Measurements from ENCODE around the gene SASH1.

SASH1 gene

DNA sequence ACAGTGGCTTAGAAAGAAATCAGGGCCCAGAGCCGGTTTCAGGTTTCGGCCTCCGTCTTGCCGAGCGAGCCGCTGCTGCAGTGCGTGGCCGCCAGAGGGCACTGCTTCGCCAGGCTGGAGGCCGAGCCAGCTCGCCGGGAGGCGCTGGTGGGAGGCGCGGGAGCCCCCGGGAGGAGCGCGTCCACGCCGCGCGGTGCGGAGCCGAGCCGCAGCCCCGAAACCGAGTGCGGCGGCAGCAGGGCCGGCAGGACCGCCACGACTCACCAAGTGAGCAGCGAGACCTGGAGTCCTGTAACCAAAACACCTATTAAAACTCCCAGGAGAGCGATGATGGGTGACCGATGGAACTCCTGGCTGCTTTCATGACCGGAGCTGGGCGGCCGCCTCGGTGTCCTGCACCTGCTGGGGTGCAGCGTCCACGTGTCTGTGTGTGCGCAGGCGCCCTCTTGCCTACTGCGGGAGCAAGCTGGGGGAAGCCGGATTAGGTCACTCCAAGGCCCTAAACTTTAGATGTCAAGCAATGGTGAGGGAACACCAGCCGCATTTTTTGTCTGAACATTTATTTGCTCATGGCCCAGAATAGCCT, 217.3 kb downstream of the SASH1 start:
- TF ChIP-seq, protein P1, sequence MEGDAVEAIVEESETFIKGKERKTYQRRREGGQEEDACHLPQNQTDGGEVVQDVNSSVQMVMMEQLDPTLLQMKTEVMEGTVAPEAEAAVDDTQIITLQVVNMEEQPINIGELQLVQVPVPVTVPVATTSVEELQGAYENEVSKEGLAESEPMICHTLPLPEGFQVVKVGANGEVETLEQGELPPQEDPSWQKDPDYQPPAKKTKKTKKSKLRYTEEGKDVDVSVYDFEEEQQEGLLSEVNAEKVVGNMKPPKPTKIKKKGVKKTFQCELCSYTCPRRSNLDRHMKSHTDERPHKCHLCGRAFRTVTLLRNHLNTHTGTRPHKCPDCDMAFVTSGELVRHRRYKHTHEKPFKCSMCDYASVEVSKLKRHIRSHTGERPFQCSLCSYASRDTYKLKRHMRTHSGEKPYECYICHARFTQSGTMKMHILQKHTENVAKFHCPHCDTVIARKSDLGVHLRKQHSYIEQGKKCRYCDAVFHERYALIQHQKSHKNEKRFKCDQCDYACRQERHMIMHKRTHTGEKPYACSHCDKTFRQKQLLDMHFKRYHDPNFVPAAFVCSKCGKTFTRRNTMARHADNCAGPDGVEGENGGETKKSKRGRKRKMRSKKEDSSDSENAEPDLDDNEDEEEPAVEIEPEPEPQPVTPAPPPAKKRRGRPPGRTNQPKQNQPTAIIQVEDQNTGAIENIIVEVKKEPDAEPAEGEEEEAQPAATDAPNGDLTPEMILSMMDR (conservative IDR thresholded peaks at IDR 0.05; ENCODE audit: low read depth, low read length) = peak; percentile 81
- H3K4me3 ChIP-seq (ENCODE audit: low read depth, low read length) = peak overlapping the region; percentile 60
- peak; percentile 75 for DNase-seq (ENCODE audit: low read depth)

DNA sequence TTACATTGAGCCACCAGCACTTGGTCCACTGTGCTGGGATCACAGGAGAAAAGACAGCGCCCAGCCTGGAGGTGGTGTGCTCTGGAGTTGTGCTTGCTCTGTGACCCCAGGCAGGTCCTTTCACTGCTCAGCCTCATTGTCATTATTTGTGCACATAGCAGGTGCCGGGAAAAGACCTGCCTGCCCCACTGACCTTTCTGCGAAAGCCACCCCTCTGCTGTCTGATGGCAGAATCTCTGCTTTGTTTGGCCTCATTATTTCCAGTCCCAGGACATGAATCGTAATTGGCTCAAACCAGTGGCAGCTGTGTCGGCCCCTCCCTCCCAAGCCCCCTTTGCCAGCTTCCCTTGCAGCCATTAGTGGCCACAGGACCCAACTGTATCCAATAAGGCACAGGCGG, 219.0 kb downstream of the SASH1 start:
- no peak overlapping the region for H3K4me3 ChIP-seq (ENCODE audit: low read depth, low read length)
- no peak for DNase-seq (ENCODE audit: low read depth)
- TF ChIP-seq, protein P1 (conservative IDR thresholded peaks at IDR 0.05; ENCODE audit: low read depth, low read length) = no peak

DNA sequence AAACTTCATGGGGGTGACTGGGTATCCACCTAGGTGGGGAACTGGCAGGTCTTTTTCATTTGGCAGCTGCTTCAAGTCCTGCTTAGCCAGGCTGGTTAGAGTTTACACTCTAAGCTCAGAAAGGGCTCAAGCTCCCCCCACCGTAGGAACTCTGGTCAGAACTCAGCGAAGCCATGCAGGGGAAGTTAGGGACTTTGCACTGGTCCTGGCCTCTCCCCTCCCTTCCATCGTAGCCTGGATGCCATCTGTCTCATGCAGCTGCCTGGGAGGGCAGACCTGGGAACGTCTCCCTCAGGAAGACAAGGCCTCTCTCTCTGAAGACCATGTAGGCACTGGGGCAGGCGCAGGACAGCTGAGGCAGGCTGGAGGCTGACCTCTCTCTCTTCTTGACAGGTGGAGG, 220.4 kb downstream of the SASH1 start:
- no peak for DNase-seq (ENCODE audit: low read depth)
- TF ChIP-seq, protein P1 (conservative IDR thresholded peaks at IDR 0.05; ENCODE audit: low read depth, low read length) = no peak

DNA sequence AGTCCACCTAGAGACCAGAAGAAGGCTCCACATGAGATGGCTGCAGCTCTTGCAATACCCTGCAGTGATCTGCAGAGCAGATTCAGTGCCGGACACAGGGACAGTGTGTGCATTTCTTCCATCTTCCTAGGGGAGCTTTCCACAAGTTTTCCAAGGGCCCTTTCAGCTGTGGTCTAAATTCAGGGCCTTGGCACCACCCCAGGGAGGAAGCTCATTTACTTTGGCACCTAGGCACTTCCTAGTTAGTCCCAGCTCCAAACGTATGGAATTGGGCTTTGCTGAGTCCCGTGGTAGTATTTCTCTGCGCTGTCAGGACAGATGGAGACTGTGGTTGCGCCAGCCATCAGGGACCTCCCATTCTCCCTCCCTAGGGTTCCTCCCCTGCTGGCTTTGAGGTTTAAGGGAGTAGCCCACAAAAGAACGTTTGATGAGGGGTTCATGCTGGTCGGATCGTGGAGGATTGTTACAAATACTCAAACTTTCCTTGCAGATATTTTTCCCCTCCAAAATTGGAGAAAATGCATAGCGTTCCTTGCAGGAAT, 221.9 kb downstream of the SASH1 start:
- TF ChIP-seq, protein P1 (conservative IDR thresholded peaks at IDR 0.05; ENCODE audit: low read depth, low read length) = no peak

More for the DNA sequence above, 220.4 kb downstream of the SASH1 start:
- no peak overlapping the region for H3K4me3 ChIP-seq (ENCODE audit: low read depth, low read length)

DNA sequence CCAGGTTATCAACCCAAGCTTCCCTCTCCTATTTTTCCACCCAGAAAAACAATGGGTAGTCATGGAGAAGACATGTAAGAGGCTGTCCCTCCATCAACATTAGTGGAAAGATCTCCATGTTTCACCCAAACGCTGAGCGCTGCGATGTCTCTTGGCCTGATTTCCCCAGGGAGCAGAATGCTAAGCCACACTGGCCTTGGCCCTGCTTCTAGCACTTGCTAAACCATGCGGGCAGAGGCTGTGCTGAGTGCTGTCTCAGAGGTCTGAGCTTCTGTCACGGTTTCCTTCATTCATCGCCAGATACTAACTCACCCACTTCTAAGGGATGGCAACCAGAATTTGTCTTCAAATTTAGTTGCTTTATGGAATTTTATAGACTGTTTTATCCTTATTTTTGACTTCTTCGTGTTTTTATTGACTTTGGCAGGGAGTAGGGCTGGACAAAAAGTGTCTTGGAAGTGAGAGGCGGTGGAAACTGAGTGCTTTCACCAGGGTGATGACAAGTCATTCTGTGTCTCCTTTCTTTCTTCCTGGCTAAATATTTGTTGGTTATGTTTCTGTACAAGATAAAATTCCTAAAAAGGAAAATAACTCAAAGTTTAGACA, 222.8 kb downstream of the SASH1 start:
- peak; percentile 10 for DNase-seq (ENCODE audit: low read depth)
- TF ChIP-seq, protein P1 (conservative IDR thresholded peaks at IDR 0.05; ENCODE audit: low read depth, low read length) = no peak
- no peak overlapping the region for H3K4me3 ChIP-seq (ENCODE audit: low read depth, low read length)

More for the DNA sequence above, 221.9 kb downstream of the SASH1 start:
- DNase-seq (ENCODE audit: low read depth) = no peak
- no peak overlapping the region for H3K4me3 ChIP-seq (ENCODE audit: low read depth, low read length)

DNA sequence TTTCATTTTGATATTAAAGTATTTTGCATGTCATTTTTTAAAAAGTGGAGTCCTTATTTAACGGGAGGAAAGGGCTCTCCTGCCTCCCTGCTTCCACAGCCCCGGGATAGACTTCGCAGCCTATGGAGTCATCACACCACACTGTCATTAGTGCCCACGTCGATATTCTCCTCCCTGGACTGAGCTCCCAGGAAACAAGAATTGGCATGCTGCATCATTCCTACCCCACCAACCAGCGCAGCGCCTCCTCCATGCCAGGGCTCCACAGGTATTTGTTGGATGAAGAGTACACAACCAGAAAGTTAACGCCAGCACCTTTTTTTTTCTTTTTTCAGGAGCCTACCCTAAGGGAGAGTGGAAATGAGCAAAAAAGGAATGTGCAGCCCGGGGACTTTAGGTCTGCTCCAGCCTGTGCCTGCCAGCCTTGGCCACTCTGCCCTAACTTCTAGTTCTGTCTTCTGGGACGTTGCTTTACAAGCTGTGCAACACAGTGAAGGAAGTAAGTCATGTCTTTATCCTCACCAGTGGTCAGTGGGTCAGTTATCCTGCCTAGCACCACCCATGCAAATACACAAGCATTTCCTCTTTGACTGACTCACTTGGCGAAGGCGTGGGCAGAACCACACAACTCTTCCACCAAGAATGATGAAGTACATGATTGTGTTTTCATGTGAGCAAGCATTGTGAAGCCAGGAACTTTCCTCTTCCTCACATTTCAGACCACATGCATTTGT, 223.5 kb downstream of the SASH1 start:
- TF ChIP-seq, protein P1 (conservative IDR thresholded peaks at IDR 0.05; ENCODE audit: low read depth, low read length) = no peak

More for the DNA sequence above, 223.5 kb downstream of the SASH1 start:
- H3K4me3 ChIP-seq (ENCODE audit: low read depth, low read length) = no peak overlapping the region
- DNase-seq (ENCODE audit: low read depth) = peak; percentile 90
